GM21786 (cell line): ENCODE measurements around the gene PRLHR.

Experiments
- ATAC-seq: cut with Tn5 transposase; IDR thresholded peaks from one replicate; pipeline ENCODE4 v1.9.1; 2021; ENCODE audit not compliant: unreplicated experiment

The PRLHR gene

GRCh38 chr10:118564114-118564513, 31.3 kb downstream of the PRLHR start:
- ATAC-seq: no peak

- ATAC-seq: no peak
These were observed 32.0 kb downstream of the PRLHR start for GRCh38 chr10:118563373-118563890.

GRCh38 chr10:118562851-118563250, 32.6 kb downstream of the PRLHR start:
- ATAC-seq: no peak

- ATAC-seq: no peak
These were observed 37.5 kb downstream of the PRLHR start for GRCh38 chr10:118557946-118558345.

GRCh38 chr10:118551535-118552100, 43.8 kb downstream of the PRLHR start:
- ATAC-seq: no peak

- no peak for ATAC-seq
These were observed 48.2 kb downstream of the PRLHR start for GRCh38 chr10:118547282-118547681.

GRCh38 chr10:118546479-118546878, 49.0 kb downstream of the PRLHR start:
- ATAC-seq: no peak

- no peak for ATAC-seq
These were observed 50.1 kb downstream of the PRLHR start for GRCh38 chr10:118545381-118545780.

- ATAC-seq: no peak
These were observed 51.0 kb downstream of the PRLHR start for GRCh38 chr10:118544401-118544948.

- ATAC-seq: no peak
These were observed 51.6 kb downstream of the PRLHR start for GRCh38 chr10:118543714-118544400.

- ATAC-seq: no peak
These were observed 52.7 kb downstream of the PRLHR start for GRCh38 chr10:118542745-118543144.

GRCh38 chr10:118542205-118542604, 53.2 kb downstream of the PRLHR start:
- ATAC-seq: no peak

GRCh38 chr10:118541718-118542117, 53.7 kb downstream of the PRLHR start:
- no peak for ATAC-seq
